PFSK-1 (cell line): ENCODE data around the gene SARDH.

Experiments
- FOXP2 ChIP-seq: optimal IDR thresholded peaks from 2 replicates; pipeline ENCODE3; 2011; ENCODE audit warnings: borderline replicate concordance, control low read depth, inconsistent platforms; ENCODE audit not compliant: insufficient read depth; ENCODE audit errors: extremely low read length, extremely low read depth
- POLR2AphosphoS5 ChIP-seq: IDR thresholded peaks from 2 replicates; pipeline ENCODE4 v1.6.1; 2012; ENCODE audit warnings: low read depth, mild to moderate bottlenecking, control low read depth, low read length, moderate library complexity
- SIN3A ChIP-seq: IDR thresholded peaks from 2 replicates; pipeline ENCODE4 v1.6.1; 2012; ENCODE audit warnings: mild to moderate bottlenecking, low read length, moderate library complexity, borderline replicate concordance; ENCODE audit not compliant: insufficient read depth
- TAF1 ChIP-seq: IDR thresholded peaks from 2 replicates; pipeline ENCODE4 v1.6.1; 2012; ENCODE audit warnings: low read length, control low read depth, borderline replicate concordance; ENCODE audit not compliant: insufficient read depth
- TF ChIP-seq, protein P1 (sequence below), 2 experiments: IDR thresholded peaks; 2 replicates each; pipeline versions ENCODE4 v1.6.1 to v1.8.0; 2011 to 2012; ENCODE audit warnings: low read depth in 2 of 2, low read length in 2 of 2, control low read depth in 1 of 2, inconsistent platforms in 1 of 2, mild to moderate bottlenecking in 1 of 2, moderate library complexity in 1 of 2; ENCODE audit not compliant: insufficient read depth in 1 of 2

SARDH gene

GRCh38 chr9:133714606-133715294 is 23.4 kb downstream of the SARDH start:
- TF ChIP-seq, protein P1, sequence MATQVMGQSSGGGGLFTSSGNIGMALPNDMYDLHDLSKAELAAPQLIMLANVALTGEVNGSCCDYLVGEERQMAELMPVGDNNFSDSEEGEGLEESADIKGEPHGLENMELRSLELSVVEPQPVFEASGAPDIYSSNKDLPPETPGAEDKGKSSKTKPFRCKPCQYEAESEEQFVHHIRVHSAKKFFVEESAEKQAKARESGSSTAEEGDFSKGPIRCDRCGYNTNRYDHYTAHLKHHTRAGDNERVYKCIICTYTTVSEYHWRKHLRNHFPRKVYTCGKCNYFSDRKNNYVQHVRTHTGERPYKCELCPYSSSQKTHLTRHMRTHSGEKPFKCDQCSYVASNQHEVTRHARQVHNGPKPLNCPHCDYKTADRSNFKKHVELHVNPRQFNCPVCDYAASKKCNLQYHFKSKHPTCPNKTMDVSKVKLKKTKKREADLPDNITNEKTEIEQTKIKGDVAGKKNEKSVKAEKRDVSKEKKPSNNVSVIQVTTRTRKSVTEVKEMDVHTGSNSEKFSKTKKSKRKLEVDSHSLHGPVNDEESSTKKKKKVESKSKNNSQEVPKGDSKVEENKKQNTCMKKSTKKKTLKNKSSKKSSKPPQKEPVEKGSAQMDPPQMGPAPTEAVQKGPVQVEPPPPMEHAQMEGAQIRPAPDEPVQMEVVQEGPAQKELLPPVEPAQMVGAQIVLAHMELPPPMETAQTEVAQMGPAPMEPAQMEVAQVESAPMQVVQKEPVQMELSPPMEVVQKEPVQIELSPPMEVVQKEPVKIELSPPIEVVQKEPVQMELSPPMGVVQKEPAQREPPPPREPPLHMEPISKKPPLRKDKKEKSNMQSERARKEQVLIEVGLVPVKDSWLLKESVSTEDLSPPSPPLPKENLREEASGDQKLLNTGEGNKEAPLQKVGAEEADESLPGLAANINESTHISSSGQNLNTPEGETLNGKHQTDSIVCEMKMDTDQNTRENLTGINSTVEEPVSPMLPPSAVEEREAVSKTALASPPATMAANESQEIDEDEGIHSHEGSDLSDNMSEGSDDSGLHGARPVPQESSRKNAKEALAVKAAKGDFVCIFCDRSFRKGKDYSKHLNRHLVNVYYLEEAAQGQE (IDR thresholded peaks at IDR 0.05; ENCODE audit: insufficient read depth in 1 of 2, low read depth in 2 of 2, low read length in 2 of 2): no peak
- TF ChIP-seq SIN3A (no peak), FOXP2 (no peak), POLR2AphosphoS5 (no peak), TAF1 (no peak)

DNA sequence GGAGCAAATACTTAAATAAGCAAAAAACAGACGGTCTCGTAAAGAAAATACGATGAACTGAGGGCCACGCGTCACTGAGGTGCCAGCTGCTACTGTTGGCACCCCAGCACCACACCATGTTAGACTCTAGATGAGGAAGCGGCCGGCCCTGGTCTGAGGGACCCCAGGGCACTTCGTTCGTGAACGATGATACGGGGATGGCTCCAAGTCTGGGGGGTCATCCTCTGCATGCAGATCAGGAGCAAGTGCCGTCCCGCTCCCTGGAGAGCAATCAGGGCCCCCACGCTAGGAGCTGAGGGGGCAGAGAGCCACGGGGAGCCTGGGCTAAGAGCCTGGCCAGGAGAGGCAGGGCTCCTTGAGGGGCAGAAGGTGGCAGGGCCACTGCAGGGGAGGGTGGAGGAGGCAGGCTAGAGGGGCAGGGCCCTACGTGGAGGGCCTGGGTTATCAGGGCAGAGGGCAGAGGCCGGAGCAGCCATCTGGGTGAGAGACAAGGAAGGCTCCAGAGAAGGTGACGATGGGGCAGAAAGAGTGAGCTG is 24.1 kb downstream of the SARDH start:
- TF ChIP-seq, protein P1 (IDR thresholded peaks at IDR 0.05; ENCODE audit: insufficient read depth in 1 of 2, low read depth in 2 of 2, low read length in 2 of 2): no peak
- no peak for TF ChIP-seq POLR2AphosphoS5
- no peak for TF ChIP-seq FOXP2
- TF ChIP-seq SIN3A: no peak
- TF ChIP-seq TAF1: no peak

GRCh38 chr9:133713150-133713959 is 24.8 kb downstream of the SARDH start:
- TF ChIP-seq TAF1 (no peak), POLR2AphosphoS5 (no peak), FOXP2 (no peak), SIN3A (no peak)
- TF ChIP-seq, protein P1 (IDR thresholded peaks at IDR 0.05; ENCODE audit: insufficient read depth in 1 of 2, low read depth in 2 of 2, low read length in 2 of 2): no peak

DNA sequence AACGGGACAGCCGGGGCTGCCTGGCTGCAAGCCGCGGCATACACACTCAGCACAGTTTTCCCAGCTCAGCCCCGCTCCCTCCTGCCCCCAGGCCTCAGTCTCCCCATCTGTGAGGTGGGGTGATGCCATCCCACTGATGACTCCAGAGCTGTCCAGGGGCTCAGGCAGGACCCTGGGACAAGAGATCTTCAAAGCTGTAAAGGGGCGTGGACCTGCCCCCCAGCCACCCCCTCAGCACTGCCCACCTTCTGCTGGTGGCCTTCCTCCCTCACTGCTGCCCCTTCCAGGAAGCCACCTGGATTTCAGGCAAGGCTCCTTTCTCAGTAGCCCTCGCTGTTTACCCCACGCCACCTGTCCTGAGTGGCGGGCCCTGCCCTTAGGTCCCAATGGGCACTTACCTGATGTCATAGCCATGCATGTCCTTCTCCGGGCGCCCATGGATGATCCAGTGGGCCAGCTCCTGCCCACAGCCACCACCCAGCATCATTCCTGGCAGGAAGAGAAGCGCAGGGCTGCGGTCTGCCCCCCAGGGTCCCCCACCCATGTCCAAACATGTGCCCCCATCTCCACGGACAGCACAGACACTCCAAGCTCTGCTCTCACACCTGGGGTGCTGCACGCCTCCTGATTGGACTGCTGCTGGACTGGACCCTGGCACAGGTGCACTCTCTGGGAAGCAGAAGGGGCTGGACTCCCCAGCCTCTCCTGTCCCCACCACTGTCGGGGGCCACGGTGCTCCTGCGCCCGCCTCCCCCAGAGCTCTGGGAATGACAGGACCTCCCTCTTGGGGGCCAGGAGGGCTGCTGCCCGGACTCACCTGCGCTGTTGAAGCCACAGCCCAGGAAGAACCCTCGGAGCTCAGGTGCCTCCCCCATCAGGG is 25.7 kb downstream of the SARDH start:
- TF ChIP-seq TAF1: no peak
- TF ChIP-seq POLR2AphosphoS5: no peak
- no peak for TF ChIP-seq SIN3A
- TF ChIP-seq FOXP2: no peak
- TF ChIP-seq, protein P1 (IDR thresholded peaks at IDR 0.05; ENCODE audit: insufficient read depth in 1 of 2, low read depth in 2 of 2, low read length in 2 of 2): no peak
